Thyroid gland (tissue), 4 donors: ENCODE data around the gene NCAPD2.

Experiments used
- CTCF ChIP-seq, 6 experiments: fragments of 200-600 bp in 3 of 6; fragments of 450-650 bp in 3 of 6; sonication (generic) in 3 of 6; IDR thresholded peaks; one replicate each; pipeline ENCODE4 v1.5.1; 2016 to 2019; ENCODE audit warnings: antibody characterized with exemption in 6 of 6, mild to moderate bottlenecking in 2 of 6, inconsistent platforms in 1 of 6, moderate library complexity in 1 of 6
- POLR2A ChIP-seq, 2 donors: fragments of 450-650 bp; IDR thresholded peaks; one replicate each; pipeline ENCODE4 v1.6.1; 2017; ENCODE audit warnings: antibody characterized with exemption in 2 of 2, mild to moderate bottlenecking in 2 of 2, moderate library complexity in 1 of 2

- TF ChIP-seq CTCF (IDR thresholded peaks at IDR 0.05), result no peak
- TF ChIP-seq POLR2A (IDR thresholded peaks at IDR 0.05), result no peak
These were observed 24.1 kb upstream of the NCAPD2 start for GRCh38 chr12:6469609-6470374.
